ENCODE results near the gene STKLD1. TPM values are rescaled to one million over a fixed set of nuclear protein-coding genes. Genes with fewer than 3 reads are reported as not detected.

The STKLD1 gene
- total RNA-seq, 4 donors from 2014 or later: 0.54 to 7.0 (median 3.7) TPM; not detected in 1

DNA sequence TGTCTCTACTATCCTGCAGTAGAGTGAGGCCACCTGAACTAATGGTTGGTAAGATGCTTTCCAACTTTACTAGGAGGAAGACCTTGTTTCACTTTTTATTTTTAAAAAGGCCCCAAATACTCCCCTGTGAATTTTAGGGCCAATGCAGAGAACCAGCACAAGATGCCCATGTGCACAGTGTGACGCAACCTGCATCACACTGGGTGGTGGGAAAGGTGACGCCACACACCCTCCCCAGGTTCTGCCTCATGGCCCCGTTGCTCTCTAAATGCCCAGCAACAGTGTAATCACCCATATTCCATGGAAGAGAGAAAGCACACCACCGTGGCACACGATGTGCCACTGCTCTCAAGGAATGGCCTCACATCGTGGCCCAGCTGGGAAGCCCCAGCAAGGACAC lies 6.7 kb upstream of the STKLD1 start:
- no peak overlapping the region for H3K4me3 ChIP-seq (ENCODE audit: low read depth, poor library complexity, severe bottlenecking)
- TF ChIP-seq POLR2A (IDR thresholded peaks at IDR 0.05): no peak
- TF ChIP-seq, protein P1, sequence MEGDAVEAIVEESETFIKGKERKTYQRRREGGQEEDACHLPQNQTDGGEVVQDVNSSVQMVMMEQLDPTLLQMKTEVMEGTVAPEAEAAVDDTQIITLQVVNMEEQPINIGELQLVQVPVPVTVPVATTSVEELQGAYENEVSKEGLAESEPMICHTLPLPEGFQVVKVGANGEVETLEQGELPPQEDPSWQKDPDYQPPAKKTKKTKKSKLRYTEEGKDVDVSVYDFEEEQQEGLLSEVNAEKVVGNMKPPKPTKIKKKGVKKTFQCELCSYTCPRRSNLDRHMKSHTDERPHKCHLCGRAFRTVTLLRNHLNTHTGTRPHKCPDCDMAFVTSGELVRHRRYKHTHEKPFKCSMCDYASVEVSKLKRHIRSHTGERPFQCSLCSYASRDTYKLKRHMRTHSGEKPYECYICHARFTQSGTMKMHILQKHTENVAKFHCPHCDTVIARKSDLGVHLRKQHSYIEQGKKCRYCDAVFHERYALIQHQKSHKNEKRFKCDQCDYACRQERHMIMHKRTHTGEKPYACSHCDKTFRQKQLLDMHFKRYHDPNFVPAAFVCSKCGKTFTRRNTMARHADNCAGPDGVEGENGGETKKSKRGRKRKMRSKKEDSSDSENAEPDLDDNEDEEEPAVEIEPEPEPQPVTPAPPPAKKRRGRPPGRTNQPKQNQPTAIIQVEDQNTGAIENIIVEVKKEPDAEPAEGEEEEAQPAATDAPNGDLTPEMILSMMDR (IDR thresholded peaks at IDR 0.05): no peak
- DNase-seq (ENCODE audit: low spot score in 2 of 2): no peak
- 78 to 79% methylated on average over 6 of the region's 6 CpGs for WGBS, 2 donors
- intact Hi-C loops (cut with DNase I; ENCODE audit: low total_unique reads): no loop called here

DNA sequence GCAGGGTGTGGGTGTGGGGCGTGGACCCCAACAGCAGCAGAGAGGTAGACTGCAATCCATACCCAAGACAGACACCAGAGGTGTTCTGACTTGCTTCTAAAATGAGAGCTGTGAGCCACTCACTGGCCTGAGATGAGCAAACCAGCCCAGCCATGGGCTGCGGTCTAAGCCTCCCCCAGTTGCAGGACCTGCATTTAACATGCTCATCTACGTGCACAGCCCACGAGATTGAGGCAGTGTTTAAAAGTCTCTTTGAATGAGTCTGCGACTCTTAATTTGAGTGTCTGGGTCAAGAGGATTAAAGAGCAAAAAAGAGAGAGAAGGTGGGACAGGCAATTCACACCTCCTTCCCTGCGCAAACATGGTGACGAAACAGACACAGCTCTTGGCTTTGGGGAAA lies 6.2 kb upstream of the STKLD1 start:
- DNase-seq (ENCODE audit: low spot score in 2 of 2): no peak
- intact Hi-C loops (cut with DNase I; ENCODE audit: low total_unique reads): no loop called here
- TF ChIP-seq, protein P1 (IDR thresholded peaks at IDR 0.05): no peak
- TF ChIP-seq POLR2A (IDR thresholded peaks at IDR 0.05): no peak
- WGBS, 2 donors: 82 to 88% methylated on average over 7 of the region's 7 CpGs
- no peak overlapping the region for H3K4me3 ChIP-seq (ENCODE audit: low read depth, poor library complexity, severe bottlenecking)

DNA sequence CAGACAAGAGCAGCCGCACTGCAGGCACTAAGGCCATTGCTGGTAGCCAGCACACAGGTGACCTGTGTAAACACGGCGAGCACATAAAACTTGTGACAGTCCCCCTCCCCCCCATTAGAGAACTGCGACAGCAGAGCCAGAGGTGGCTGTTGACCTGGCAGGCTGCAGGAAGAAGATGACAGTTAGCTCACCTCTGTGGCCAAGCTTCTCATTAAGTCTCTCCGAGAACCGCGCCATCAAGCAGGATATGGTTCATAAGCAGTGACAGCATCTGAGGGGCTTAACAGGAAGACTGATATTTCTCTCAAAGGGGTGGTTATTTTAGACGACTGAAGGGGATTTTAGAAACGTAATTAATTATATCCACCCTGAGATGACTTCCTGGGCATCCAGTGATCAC lies 5.5 kb upstream of the STKLD1 start:
- no peak overlapping the region for H3K4me3 ChIP-seq (ENCODE audit: low read depth, poor library complexity, severe bottlenecking)
- TF ChIP-seq POLR2A (IDR thresholded peaks at IDR 0.05): no peak
- TF ChIP-seq, protein P1 (IDR thresholded peaks at IDR 0.05): no peak
- WGBS, 2 donors: 76 to 79% methylated on average over 9 of the region's 9 CpGs
- DNase-seq (ENCODE audit: low spot score in 2 of 2): no peak
- intact Hi-C loops (cut with DNase I; ENCODE audit: low total_unique reads): no loop called here

DNA sequence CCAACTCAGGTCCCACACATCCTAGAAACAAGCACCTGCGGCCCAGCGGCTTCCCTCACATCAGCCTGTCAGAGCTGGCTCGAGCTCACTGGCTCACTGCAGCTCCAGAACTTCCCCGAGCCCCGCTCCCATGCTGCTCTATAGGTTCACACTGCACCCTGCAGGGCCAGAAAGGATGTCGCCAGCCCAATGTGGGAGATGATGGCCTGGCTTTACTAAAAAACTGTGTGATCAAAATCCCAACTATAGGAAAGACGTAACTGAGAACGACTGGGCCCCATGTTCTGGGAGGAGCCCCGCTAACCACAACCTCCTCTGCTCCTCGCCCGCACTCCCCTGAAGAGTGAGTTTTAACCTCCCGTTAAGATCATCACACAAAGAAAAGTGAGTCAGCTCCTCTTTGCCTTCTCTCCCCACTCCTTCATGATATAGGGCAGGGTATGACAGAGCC lies 4.9 kb upstream of the STKLD1 start:
- DNase-seq (ENCODE audit: low spot score in 2 of 2): no peak
- intact Hi-C loops (cut with DNase I; ENCODE audit: low total_unique reads): no loop called here
- WGBS, 2 donors: 43 to 55% methylated on average over 12 of the region's 12 CpGs
- H3K4me3 ChIP-seq (ENCODE audit: low read depth, poor library complexity, severe bottlenecking): no peak overlapping the region
- TF ChIP-seq, protein P1 (IDR thresholded peaks at IDR 0.05): no peak
- TF ChIP-seq POLR2A (IDR thresholded peaks at IDR 0.05): no peak

DNA sequence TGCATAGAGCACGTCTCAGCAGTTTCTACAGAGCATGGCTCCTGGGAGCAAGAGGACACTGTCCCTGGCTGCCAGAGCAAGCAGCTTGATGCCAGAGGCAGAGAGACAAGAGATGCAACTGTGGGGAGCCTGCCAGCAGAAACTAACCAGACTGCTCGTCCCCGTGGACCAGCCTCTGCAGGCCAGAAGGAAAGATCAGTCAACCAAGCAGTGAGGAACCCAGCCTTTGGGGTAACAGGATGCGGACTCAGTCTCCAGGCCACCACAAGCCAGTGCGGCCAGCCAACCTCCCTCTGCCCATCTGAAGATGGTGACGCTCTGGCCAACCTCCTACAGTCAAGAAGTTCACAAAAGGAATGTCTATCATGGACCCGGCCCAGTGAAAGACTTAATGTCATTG lies 4.0 kb upstream of the STKLD1 start:
- DNase-seq (ENCODE audit: low spot score in 2 of 2): no peak
- intact Hi-C loops (cut with DNase I; ENCODE audit: low total_unique reads): no loop called here
- WGBS, 2 donors: 49 to 51% methylated on average over 7 of the region's 7 CpGs
- TF ChIP-seq, protein P1 (IDR thresholded peaks at IDR 0.05): no peak
- TF ChIP-seq POLR2A (IDR thresholded peaks at IDR 0.05): no peak
- H3K4me3 ChIP-seq (ENCODE audit: low read depth, poor library complexity, severe bottlenecking): no peak overlapping the region

DNA sequence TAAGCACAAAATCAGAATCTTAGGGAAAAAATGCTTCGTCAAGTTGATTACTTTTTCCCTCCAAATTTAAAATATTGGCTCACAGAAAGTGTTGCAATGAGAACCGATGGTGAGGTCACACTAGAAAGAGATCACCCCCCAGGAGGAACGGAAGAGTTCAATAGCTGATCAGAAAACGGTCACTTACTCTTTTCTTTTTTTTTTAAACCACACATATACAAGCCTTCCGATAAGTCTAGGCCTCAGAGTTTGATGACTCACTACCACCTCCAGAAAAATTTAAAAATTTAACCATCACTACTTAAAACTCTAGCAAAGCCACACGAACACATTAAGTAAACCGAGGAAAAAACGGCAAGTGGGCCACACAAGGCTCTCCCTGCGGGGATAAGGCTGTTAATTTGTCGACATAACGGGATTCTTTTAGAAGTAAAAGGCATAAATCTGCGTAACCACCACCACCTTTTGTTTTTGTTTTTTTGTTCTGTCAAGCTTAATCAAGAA lies 1.5 kb upstream of the STKLD1 start:
- intact Hi-C loops (cut with DNase I; ENCODE audit: low total_unique reads): no loop called here
- TF ChIP-seq, protein P1 (IDR thresholded peaks at IDR 0.05): no peak
- no peak for TF ChIP-seq POLR2A (IDR thresholded peaks at IDR 0.05)
- WGBS, 2 donors: 8 to 9% methylated on average over 12 of the region's 12 CpGs
- peak overlapping the region; percentile 99 for H3K4me3 ChIP-seq (ENCODE audit: low read depth, poor library complexity, severe bottlenecking)
- no peak for DNase-seq (ENCODE audit: low spot score in 2 of 2)

Data from lower leg skin (tissue), 4 donors.